Heart right ventricle (tissue), 16 donors: ENCODE results near the gene NPPB. TPM values are rescaled to one million over a fixed set of nuclear protein-coding genes. Genes with fewer than 3 reads are reported as not detected.

Experiments
- ATAC-seq, 8 donors: fragments of 200-7000 bp; cut with Tn5 transposase; one replicate each; pipeline ENCODE4 v1.9.1; 2020; ENCODE audit warnings: mild to moderate bottlenecking in 8 of 8, moderate library complexity in 8 of 8, moderate number of reproducible peaks in 1 of 8
- DNase-seq, 2 donors: peaks; one replicate each; pipeline ENCODE4 v3.0.0-alpha.2; 2020
- H3K27ac ChIP-seq, 10 donors: fragments of 200-600 bp; sonication (generic) in 2 of 10; one replicate each; pipeline versions ENCODE4 v1.5.0 to v1.8.0; 2020 to 2022; ENCODE audit warnings: mild to moderate bottlenecking in 3 of 10
- H3K27me3 ChIP-seq, 7 donors: fragments of 200-600 bp; one replicate each; pipeline ENCODE4 v1.8.0; 2021 to 2022; ENCODE audit warnings: mild to moderate bottlenecking in 2 of 7
- H3K36me3 ChIP-seq, 9 donors: fragments of 200-600 bp; sonication (generic) in 1 of 9; one replicate each; pipeline versions ENCODE4 v1.5.0 to v1.8.0; 2020 to 2022; ENCODE audit warnings: mild to moderate bottlenecking in 2 of 9
- H3K4me1 ChIP-seq, 9 donors: fragments of 200-600 bp; sonication (generic) in 1 of 9; one replicate each; pipeline versions ENCODE4 v1.5.0 to v1.8.0; 2020 to 2022; ENCODE audit warnings: mild to moderate bottlenecking in 4 of 9
- H3K4me3 ChIP-seq, 10 donors: fragments of 200-600 bp; sonication (generic) in 2 of 10; one replicate each; pipeline versions ENCODE4 v1.5.0 to v1.8.0; 2020 to 2022; ENCODE audit warnings: mild to moderate bottlenecking in 7 of 10, moderate library complexity in 2 of 10
- H3K9me3 ChIP-seq, 11 donors: fragments of 200-600 bp in 10 of 11; sonication (generic) in 2 of 11; one replicate each; pipeline versions ENCODE4 v1.5.0 to v1.8.0; 2013 to 2022; ENCODE audit warnings: mild to moderate bottlenecking in 2 of 11, control low read depth in 1 of 11, moderate library complexity in 1 of 11
- CTCF ChIP-seq, 9 donors: fragments of 200-600 bp; sonication (generic) in 2 of 9; IDR thresholded peaks; one replicate each; pipeline versions ENCODE4 v1.5.0 to v1.8.0; 2021 to 2022; ENCODE audit warnings: antibody characterized with exemption in 9 of 9, mild to moderate bottlenecking in 5 of 9, moderate library complexity in 1 of 9
- whole genome bisulfite sequencing, 2 donors: extraction: QIAGEN DNeasy Blood & Tissue Kit; methylation state at CpG; one replicate each; pipeline ENCODE4 v1.1.7; 2013; ENCODE audit warnings: inconsistent platforms in 1 of 2; 5-methylcytosine and 5-hydroxymethylcytosine counted together
- intact Hi-C, 10 donors: fragments of 100-400 bp; cut with DNase I; formaldehyde crosslinking; loops; one replicate each; pipeline versions ENCODE4 v1.11.1 to v1.14.2; 2022
- polyA plus RNA-seq, 2 donors: library from polyadenylated mRNA; stranded (reverse); fragments of 200-250 nt; gene quantifications; one replicate each; pipeline ENCODE4 v1.2.3, GENCODE V29; 2013
- total RNA-seq, 10 donors: library from RNA; stranded (reverse); fragmentation: NEBNext Ultra II Directional in 3 of 10; extraction: Animal tissue kit (Norgen Biotek cat#: 25700) in 3 of 10; gene quantifications; one replicate each; pipeline versions ENCODE4 v1.2.1 to v1.2.4, GENCODE V29; 2021 to 2023
- donor health status: Arrhythmogenic right ventricular cardiomyopathy.
- donor health status: ischemic (EF 13 %, LVEDD 7.1; RV severe dilation, severe dysfunction).
- donor health status: healthy with polysubstance abuse.
- donor health status: DM: no; HTN: yes; CAD: no.
- donor health status: DM: no; HTN: no; CAD: no.
- donor health status: ischemic (EF 25% LVEDD 6.9; RV normal size, moderate dysfunction).
- donor health status: ischemic (EF 25% LVEDD 5.7; RV mildly dilated, moderate dysfunction).
- donor health status: healthy.
- donor health status: DM: yes; HTN: yes; CAD: no.
- donor health status: Ischemic cardiomyopathy.
- donor health status: ischemic (EF 35%, LVEDD 5.7; RV mildly dilated, moderate dysfunction).
- donor health status: nonischemic (EF 11% LVEDD 7.7; RV severe dilation, severe dysfunction).
- donor health status: DM: yes; HTN: yes; CAD: no.
- donor health status: PGD.
- donor health status: ischemic (EF 29% LVEDD 5.4; RV normal size, mild dysfunction).
- donor health status: nonischemic (EF 23%, LVEDD 6.1; RV moderate dilation, normal function).

NPPB gene
- total and polyA plus RNA-seq, 12 donors = 1.1 to 15,996 (median 291) TPM

- intact Hi-C loops = loop anchor here in 1 of 10 donors (5.0 kb wide), 1 partner anchor 88 kb away; no protein-coding TSS in a partner anchor
- DNase-seq (no peak), ATAC-seq (peak in 1 of 8 donors; percentile 25)
- H3K27me3 ChIP-seq = no peaks in the 10 kb centered on the region
- 59 to 64% methylated on average over 12 of the region's 12 CpGs for WGBS, 2 donors
- H3K27ac ChIP-seq = peak overlapping the region; percentile 76 to 94 (median 87)
- TF ChIP-seq CTCF (IDR thresholded peaks at IDR 0.05) = no peak
- H3K36me3 ChIP-seq = no peaks in the 10 kb centered on the region
- no peaks in the 10 kb centered on the region for H3K9me3 ChIP-seq
- no peak overlapping the region for H3K4me3 ChIP-seq
- peaks cover 16 to 63% (median 48%) of the 10 kb centered on the region in 9 donors for H3K4me1 ChIP-seq
Observed at GRCh38 chr1:11880181-11880575, 21.4 kb upstream of the NPPB start.

- intact Hi-C loops = loop anchor here in 1 of 10 donors (5.0 kb wide), 1 partner anchor 87 kb away; no protein-coding TSS in a partner anchor
- Histone ChIP-seq H3K9me3 (no peaks in the 10 kb centered on the region), H3K4me1 (peaks cover 22 to 69% (median 55%) of the 10 kb centered on the region in 9 donors), H3K27me3 (no peaks in the 10 kb centered on the region), H3K27ac (peak overlapping the region; percentile 76 to 94 (median 87)), H3K4me3 (no peak overlapping the region), H3K36me3 (no peaks in the 10 kb centered on the region)
- TF ChIP-seq CTCF (IDR thresholded peaks at IDR 0.05) = no peak
- DNase-seq = no peak
- WGBS, 2 donors = 83 to 84% methylated on average over 28 of the region's 28 CpGs
- ATAC-seq = no peak
Observed at GRCh38 chr1:11879311-11880180, 20.8 kb upstream of the NPPB start.

- no peaks in the 10 kb centered on the region for H3K36me3 ChIP-seq
- H3K9me3 ChIP-seq = no peaks in the 10 kb centered on the region
- no peak overlapping the region for H3K4me3 ChIP-seq
- no peak overlapping the region for H3K27ac ChIP-seq
- 87 to 91% methylated on average over 6 of the region's 6 CpGs for WGBS, 2 donors
- DNase-seq (no peak), ATAC-seq (no peak)
- peaks cover 27 to 76% (median 58%) of the 10 kb centered on the region in 9 donors for H3K4me1 ChIP-seq
- intact Hi-C loops = no loop called here
- no peaks in the 10 kb centered on the region for H3K27me3 ChIP-seq
- TF ChIP-seq CTCF (IDR thresholded peaks at IDR 0.05) = no peak
Observed at GRCh38 chr1:11878891-11879190, 20.1 kb upstream of the NPPB start.

GRCh38 chr1:11878081-11878890 is 19.5 kb upstream of the NPPB start:
- H3K4me3 ChIP-seq = no peak overlapping the region
- H3K27ac ChIP-seq = no peak overlapping the region
- H3K36me3 ChIP-seq = no peaks in the 10 kb centered on the region
- H3K9me3 ChIP-seq = no peaks in the 10 kb centered on the region
- TF ChIP-seq CTCF (IDR thresholded peaks at IDR 0.05) = no peak
- no peak for DNase-seq
- 88 to 94% methylated on average over 31 of the region's 31 CpGs for WGBS, 2 donors
- intact Hi-C loops = no loop called here
- H3K4me1 ChIP-seq = peaks cover 31 to 77% (median 61%) of the 10 kb centered on the region in 9 donors
- H3K27me3 ChIP-seq = no peaks in the 10 kb centered on the region
- no peak for ATAC-seq
